ENCODE measurements around the gene FBXW10.
"Not testable (repeated sequence)": the region's sequence is repeated elsewhere in the genome, so short reads cannot be mapped to it uniquely, and the experiment has no call there.

GRCh38 chr17:18721775-18722547 lies 21.9 kb upstream of the FBXW10 start:
- TF ChIP-seq CTCF (conservative IDR thresholded peaks at IDR 0.05; ENCODE audit: low read depth, low read length); EZH2 (IDR thresholded peaks at IDR 0.05; ENCODE audit: borderline replicate concordance, low read depth, low read length, poor library complexity, severe bottlenecking): not testable (repeated sequence)

Measured in A673 (cell line).